ENCODE results near the gene DAB2. TPM values are rescaled to one million over a fixed set of nuclear protein-coding genes. Genes with fewer than 3 reads are reported as not detected.

DAB2 gene
- total and polyA plus RNA-seq, 2 donors (not counting 1 experiment from before 2014, with no cell fraction given), result 217 to 538 TPM

- Histone ChIP-seq H2AFZ (ENCODE audit: low read length) (no peak overlapping the region), H3K9ac (ENCODE audit: insufficient read depth, low read length) (no peak overlapping the region), H3K27me3 (ENCODE audit: control insufficient read depth, insufficient read depth, low read length) (no peaks in the 10 kb centered on the region), H3K9me3 (ENCODE audit: control insufficient read depth, insufficient read depth, low read depth, low read length) (no peaks in the 10 kb centered on the region), H3K4me1 (ENCODE audit: control insufficient read depth, extremely low read depth, insufficient read depth, low read length) (no peaks in the 10 kb centered on the region), H4K20me1 (ENCODE audit: control insufficient read depth, extremely low read depth, insufficient read depth, low read length) (no peaks in the 10 kb centered on the region), H3K4me2 (ENCODE audit: extremely low read depth, insufficient read depth, low read length) (no peak overlapping the region), H3K4me3 (replicated peaks in 1 of 4; ENCODE audit: control extremely low read depth in 1 of 4, insufficient read depth in 1 of 4, low read depth in 3 of 4, low read length in 4 of 4) (no peak overlapping the region), H3K27ac (ENCODE audit: insufficient read depth, low read length) (no peak overlapping the region), H3K79me2 (ENCODE audit: control insufficient read depth, insufficient read depth, low read length) (no peaks in the 10 kb centered on the region), H3K36me3 (ENCODE audit: control insufficient read depth, insufficient read depth, low read length) (no peaks in the 10 kb centered on the region)
- TF ChIP-seq EZH2 (IDR thresholded peaks at IDR 0.05; ENCODE audit: low read length, missing control alignments) (no peak), CTCF (conservative IDR thresholded peaks at IDR 0.05 in 1 of 2, IDR thresholded peaks at IDR 0.05 in 1 of 2; ENCODE audit: low read depth in 1 of 2, low read length in 2 of 2) (no peak)
- no peak for DNase-seq (ENCODE audit: low read depth in 2 of 2)
Observed at GRCh38 chr5:39464088-39464487, 39.3 kb upstream of the DAB2 start.

GRCh38 chr5:39462211-39462610, 37.4 kb upstream of the DAB2 start:
- DNase-seq (ENCODE audit: low read depth in 2 of 2), result no peak
- Histone ChIP-seq H3K27ac (ENCODE audit: insufficient read depth, low read length) (no peak overlapping the region), H3K79me2 (ENCODE audit: control insufficient read depth, insufficient read depth, low read length) (no peaks in the 10 kb centered on the region), H3K4me2 (ENCODE audit: extremely low read depth, insufficient read depth, low read length) (no peak overlapping the region), H2AFZ (ENCODE audit: low read length) (no peak overlapping the region), H4K20me1 (ENCODE audit: control insufficient read depth, extremely low read depth, insufficient read depth, low read length) (no peaks in the 10 kb centered on the region), H3K4me3 (replicated peaks in 1 of 4; ENCODE audit: control extremely low read depth in 1 of 4, insufficient read depth in 1 of 4, low read depth in 3 of 4, low read length in 4 of 4) (no peak overlapping the region), H3K27me3 (ENCODE audit: control insufficient read depth, insufficient read depth, low read length) (no peaks in the 10 kb centered on the region), H3K9me3 (ENCODE audit: control insufficient read depth, insufficient read depth, low read depth, low read length) (no peaks in the 10 kb centered on the region), H3K4me1 (ENCODE audit: control insufficient read depth, extremely low read depth, insufficient read depth, low read length) (peaks cover 4% of the 10 kb centered on the region), H3K9ac (ENCODE audit: insufficient read depth, low read length) (no peak overlapping the region), H3K36me3 (ENCODE audit: control insufficient read depth, insufficient read depth, low read length) (no peaks in the 10 kb centered on the region)
- no peak for TF ChIP-seq EZH2 (IDR thresholded peaks at IDR 0.05; ENCODE audit: low read length, missing control alignments)

- Histone ChIP-seq H3K9ac (ENCODE audit: insufficient read depth, low read length) (no peak overlapping the region), H3K4me3 (replicated peaks in 1 of 4; ENCODE audit: control extremely low read depth in 1 of 4, insufficient read depth in 1 of 4, low read depth in 3 of 4, low read length in 4 of 4) (no peak overlapping the region), H3K9me3 (ENCODE audit: control insufficient read depth, insufficient read depth, low read depth, low read length) (no peaks in the 10 kb centered on the region), H2AFZ (ENCODE audit: low read length) (no peak overlapping the region), H3K4me1 (ENCODE audit: control insufficient read depth, extremely low read depth, insufficient read depth, low read length) (peaks cover 4% of the 10 kb centered on the region), H4K20me1 (ENCODE audit: control insufficient read depth, extremely low read depth, insufficient read depth, low read length) (no peaks in the 10 kb centered on the region), H3K36me3 (ENCODE audit: control insufficient read depth, insufficient read depth, low read length) (no peaks in the 10 kb centered on the region), H3K27me3 (ENCODE audit: control insufficient read depth, insufficient read depth, low read length) (no peaks in the 10 kb centered on the region), H3K27ac (ENCODE audit: insufficient read depth, low read length) (no peak overlapping the region), H3K79me2 (ENCODE audit: control insufficient read depth, insufficient read depth, low read length) (no peaks in the 10 kb centered on the region), H3K4me2 (ENCODE audit: extremely low read depth, insufficient read depth, low read length) (no peak overlapping the region)
- no peak for TF ChIP-seq EZH2 (IDR thresholded peaks at IDR 0.05; ENCODE audit: low read length, missing control alignments)
- TF ChIP-seq CTCF (conservative IDR thresholded peaks at IDR 0.05 in 1 of 2, IDR thresholded peaks at IDR 0.05 in 1 of 2; ENCODE audit: low read depth in 1 of 2, low read length in 2 of 2), result no peak
- no peak for DNase-seq (ENCODE audit: low read depth in 2 of 2)
Observed at GRCh38 chr5:39461007-39461682, 36.4 kb upstream of the DAB2 start.

Measured in fibroblast of lung (primary cell).